GM21723 (cell line): ENCODE data around the gene SORL1-AS1.

ENCODE experiments used
- ATAC-seq: cut with Tn5 transposase; IDR thresholded peaks from one replicate; pipeline ENCODE4 v1.9.1; 2021; ENCODE audit warnings: mild to moderate bottlenecking, moderate library complexity; ENCODE audit not compliant: unreplicated experiment

The SORL1-AS1 gene

DNA sequence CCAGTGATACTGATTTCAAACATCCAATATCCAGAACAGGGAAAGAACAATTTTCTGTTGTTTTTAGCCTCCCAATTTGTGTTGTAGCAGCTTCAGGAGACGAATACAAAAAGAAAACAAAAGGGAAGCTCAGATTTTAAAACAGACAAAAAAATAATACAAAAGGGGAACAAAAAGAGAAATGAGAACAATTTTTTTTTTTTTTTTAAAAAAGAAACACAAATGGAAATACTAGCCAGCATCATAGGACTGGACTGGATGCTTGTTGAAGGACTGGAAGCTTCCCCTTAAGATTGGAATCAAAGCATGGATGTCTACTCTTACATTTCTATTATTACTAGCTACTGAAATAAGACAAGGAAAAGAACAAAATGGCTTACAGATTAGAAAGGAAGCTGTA, 47.1 kb downstream of the SORL1-AS1 start:
- ATAC-seq: no peak

DNA sequence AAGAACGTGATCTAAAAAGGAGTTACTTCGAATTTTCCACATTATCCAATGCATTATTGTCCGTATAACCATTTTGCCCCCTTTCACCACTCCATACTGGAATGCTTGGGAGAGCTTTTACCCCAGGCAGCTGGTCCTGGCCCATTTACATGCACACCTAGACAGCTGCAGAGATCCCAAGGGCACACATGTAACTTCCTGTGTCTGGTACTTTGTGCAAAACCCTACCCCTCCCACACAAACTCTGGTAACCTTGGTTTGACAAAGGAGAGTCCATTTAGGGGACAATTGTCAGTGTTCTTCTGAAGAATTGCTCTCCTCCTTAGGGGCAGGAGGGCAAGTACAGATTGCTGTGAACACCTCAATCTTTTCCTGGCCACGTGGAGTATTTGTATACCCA, 58.0 kb downstream of the SORL1-AS1 start:
- ATAC-seq: no peak

DNA sequence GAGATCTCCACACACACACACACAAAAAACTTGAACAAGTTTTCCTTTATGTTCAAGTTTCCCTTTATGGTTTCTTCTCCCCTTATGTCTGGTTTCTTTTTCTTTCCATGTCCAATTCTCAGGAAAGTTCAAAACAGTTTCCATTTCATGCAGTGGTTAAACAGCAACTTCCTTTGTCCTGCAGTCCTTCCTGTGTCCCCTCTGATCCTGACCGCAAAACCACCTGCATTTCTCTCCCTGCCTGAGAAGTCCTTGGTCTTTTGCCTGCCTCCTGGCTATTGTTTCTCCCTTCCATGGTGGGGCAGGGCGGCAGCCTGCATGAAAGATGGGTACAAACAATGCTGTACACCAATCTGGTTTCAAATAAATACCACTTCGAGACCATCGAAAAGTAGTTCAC, 58.9 kb downstream of the SORL1-AS1 start:
- no peak for ATAC-seq

DNA sequence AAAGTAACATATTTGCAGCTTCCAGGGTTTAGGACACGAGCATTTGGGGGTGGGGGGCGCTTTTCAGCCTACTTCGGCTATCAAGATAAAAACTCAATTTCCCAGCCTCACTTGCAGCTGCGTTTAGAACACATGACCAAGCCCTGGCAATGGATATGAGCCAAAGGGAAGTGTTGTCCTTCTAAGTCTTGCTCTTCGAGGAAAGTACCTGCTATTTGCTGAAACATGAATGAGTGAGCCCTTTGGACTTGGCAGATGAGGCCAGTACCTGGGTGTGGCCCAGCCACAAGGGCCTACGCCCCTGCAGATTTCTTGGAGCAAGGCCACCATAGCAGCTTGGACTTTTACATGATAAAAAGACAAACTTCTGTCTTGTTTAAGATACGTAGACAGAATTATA, 60.9 kb downstream of the SORL1-AS1 start:
- no peak for ATAC-seq

DNA sequence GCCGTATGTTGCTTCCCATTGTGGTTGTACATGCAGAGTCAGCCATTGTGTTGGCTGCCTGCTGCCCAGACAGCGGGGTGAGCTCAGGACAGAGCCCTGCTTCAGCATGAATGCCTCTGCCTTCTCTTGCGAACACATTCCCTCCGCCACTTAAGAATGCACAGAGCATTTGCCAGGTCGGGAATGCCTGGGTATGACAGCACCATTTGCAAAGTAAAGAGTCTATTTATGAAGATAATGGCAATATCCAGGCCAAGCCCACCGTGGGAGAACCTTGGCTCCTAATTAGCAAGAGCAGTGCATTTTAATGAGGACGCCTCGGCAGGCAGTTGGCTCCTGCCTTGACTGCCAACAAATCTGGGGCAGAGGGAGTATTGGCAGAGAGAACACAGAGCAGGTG, 63.1 kb downstream of the SORL1-AS1 start:
- ATAC-seq: no peak
